Trophoblast cell (in vitro differentiated cells and primary cell): ENCODE data around the gene BCAN.

ENCODE experiments used
- DNase-seq, 2 donors: peaks; one replicate each; pipeline ENCODE4 v3.0.0-alpha.2; 2016
- H2AFZ ChIP-seq: 2 replicates; pipeline ENCODE4 v1.6.1; 2013; ENCODE audit warnings: low read length, moderate library complexity, mild to moderate bottlenecking; ENCODE audit not compliant: insufficient read depth, poor library complexity
- H2AK5ac ChIP-seq: 2 replicates; pipeline ENCODE4 v1.6.1; 2013; ENCODE audit warnings: mild to moderate bottlenecking, low read length
- H2BK120ac ChIP-seq: 2 replicates; pipeline ENCODE4 v1.6.1; 2013; ENCODE audit warnings: low read length, mild to moderate bottlenecking, moderate library complexity; ENCODE audit not compliant: insufficient read depth, poor library complexity
- H2BK12ac ChIP-seq: 2 replicates; pipeline ENCODE4 v1.6.1; 2013; ENCODE audit warnings: mild to moderate bottlenecking, low read length, moderate library complexity
- H2BK5ac ChIP-seq: 2 replicates; pipeline ENCODE4 v1.6.1; 2013; ENCODE audit warnings: low read length, low read depth, moderate library complexity, mild to moderate bottlenecking; ENCODE audit not compliant: poor library complexity
- H3K14ac ChIP-seq: 2 replicates; pipeline ENCODE4 v1.6.1; 2013; ENCODE audit warnings: mild to moderate bottlenecking, low read length
- H3K18ac ChIP-seq: 2 replicates; pipeline ENCODE4 v1.6.1; 2013; ENCODE audit warnings: mild to moderate bottlenecking, low read length
- H3K23ac ChIP-seq: 2 replicates; pipeline ENCODE4 v1.6.1; 2013; ENCODE audit warnings: low read length
- H3K27ac ChIP-seq: 2 replicates; pipeline ENCODE4 v1.5.1; 2013; ENCODE audit warnings: low read depth, mild to moderate bottlenecking, inconsistent platforms, low read length, moderate library complexity
- H3K27me3 ChIP-seq: 2 replicates; pipeline ENCODE4 v1.6.1; 2013; ENCODE audit warnings: inconsistent platforms, mild to moderate bottlenecking, low read length, moderate library complexity; ENCODE audit not compliant: insufficient read depth
- H3K36me3 ChIP-seq, 2 experiments: 1 replicate in 1 of 2; 2 replicates in 1 of 2; pipeline ENCODE4 v1.6.1; 2013; ENCODE audit warnings: low read length in 2 of 2, mild to moderate bottlenecking in 2 of 2, moderate library complexity in 1 of 2; ENCODE audit not compliant: insufficient read depth in 2 of 2, control insufficient read depth in 1 of 2
- H3K4ac ChIP-seq: 2 replicates; pipeline ENCODE4 v1.6.1; 2013; ENCODE audit warnings: low read depth, mild to moderate bottlenecking, low read length, moderate library complexity
- H3K4me1 ChIP-seq, 2 experiments: 1 replicate in 1 of 2; 2 replicates in 1 of 2; pipeline ENCODE4 v1.6.1; 2013; ENCODE audit warnings: low read length in 2 of 2, mild to moderate bottlenecking in 2 of 2, moderate library complexity in 1 of 2; ENCODE audit not compliant: insufficient read depth in 2 of 2, control insufficient read depth in 1 of 2
- H3K4me2 ChIP-seq: 2 replicates; pipeline ENCODE4 v1.6.1; 2013; ENCODE audit warnings: inconsistent platforms, mild to moderate bottlenecking, low read length, moderate library complexity
- H3K4me3 ChIP-seq: 2 replicates; pipeline ENCODE4 v1.5.1; 2013; ENCODE audit warnings: mild to moderate bottlenecking, low read depth, low read length, inconsistent platforms
- H3K79me1 ChIP-seq: one replicate; pipeline ENCODE4 v1.6.1; 2013; ENCODE audit warnings: low read length
- H3K79me2 ChIP-seq: 2 replicates; pipeline ENCODE4 v1.6.1; 2013; ENCODE audit warnings: low read length, mild to moderate bottlenecking; ENCODE audit not compliant: control insufficient read depth, insufficient read depth, poor library complexity
- H3K9ac ChIP-seq: 2 replicates; pipeline ENCODE4 v1.6.1; 2013; ENCODE audit warnings: mild to moderate bottlenecking, low read length
- H3K9me3 ChIP-seq: 2 replicates; pipeline ENCODE4 v1.6.1; 2013; ENCODE audit warnings: low read depth, mild to moderate bottlenecking, control low read depth, inconsistent platforms, low read length; ENCODE audit not compliant: insufficient read depth
- H4K12ac ChIP-seq: 2 replicates; pipeline ENCODE4 v1.6.1; 2013; ENCODE audit warnings: low read depth, mild to moderate bottlenecking, low read length, moderate library complexity
- H4K8ac ChIP-seq: 2 replicates; pipeline ENCODE4 v1.6.1; 2013; ENCODE audit warnings: low read depth, mild to moderate bottlenecking, low read length, moderate library complexity
- H4K91ac ChIP-seq: one replicate; pipeline ENCODE4 v1.6.1; 2013; ENCODE audit warnings: low read depth, mild to moderate bottlenecking, low read length, moderate library complexity
- WGBS: extraction: QIAGEN DNeasy Blood & Tissue Kit; methylation state at CpG from one replicate; pipeline ENCODE4 v1.1.7; 2013; ENCODE audit warnings: missing lambda C conversion rate; ENCODE audit not compliant: insufficient read length, insufficient coverage; ENCODE audit errors: extremely low coverage; 5-methylcytosine and 5-hydroxymethylcytosine counted together

BCAN gene

DNA sequence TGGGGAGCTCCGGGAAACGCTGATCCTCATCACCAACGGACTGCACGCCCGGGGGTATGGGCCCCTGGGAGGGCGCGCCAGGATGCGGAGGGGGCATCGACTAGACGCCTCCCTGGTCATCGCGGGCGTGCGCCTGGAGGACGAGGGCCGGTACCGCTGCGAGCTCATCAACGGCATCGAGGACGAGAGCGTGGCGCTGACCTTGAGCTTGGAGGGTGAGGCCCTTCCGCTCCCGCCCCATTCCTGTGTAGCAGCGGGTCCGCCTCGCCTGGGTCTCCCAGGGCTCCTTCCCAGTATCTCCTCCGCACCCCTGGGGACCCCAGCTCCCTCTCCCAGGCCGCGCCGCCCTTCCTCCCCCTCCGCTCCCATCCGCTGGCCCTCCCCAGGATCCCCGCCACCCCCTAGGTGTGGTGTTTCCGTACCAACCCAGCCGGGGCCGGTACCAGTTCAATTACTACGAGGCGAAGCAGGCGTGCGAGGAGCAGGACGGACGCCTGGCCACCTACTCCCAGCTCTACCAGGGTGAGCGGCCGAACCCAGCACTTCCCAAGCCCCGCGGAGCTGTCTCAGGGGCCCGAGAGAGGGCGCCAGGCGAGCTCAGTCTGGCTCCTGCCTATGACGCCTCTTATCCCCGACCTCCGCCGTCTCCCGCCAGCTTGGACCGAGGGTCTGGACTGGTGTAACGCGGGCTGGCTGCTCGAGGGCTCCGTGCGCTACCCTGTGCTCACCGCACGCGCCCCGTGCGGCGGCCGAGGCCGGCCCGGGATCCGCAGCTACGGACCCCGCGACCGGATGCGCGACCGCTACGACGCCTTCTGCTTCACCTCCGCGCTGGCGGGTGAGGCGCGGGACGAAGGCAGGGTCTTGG is 17.7 kb upstream of the BCAN start:
- peak overlapping the region; percentile 60 for H3K4me2 ChIP-seq
- H4K8ac ChIP-seq = no peak overlapping the region
- no peak overlapping the region for H3K18ac ChIP-seq
- H3K9me3 ChIP-seq = peaks cover 5% of the 10 kb centered on the region
- no CpG with 5 or more reads among the region's 87 CpGs for WGBS
- H2BK12ac ChIP-seq = no peak overlapping the region
- H3K4ac ChIP-seq = no peak overlapping the region
- no peaks in the 10 kb centered on the region for H3K79me2 ChIP-seq
- peaks cover 4 to 5% of the 10 kb centered on the region in 2 experiments for H3K4me1 ChIP-seq
- H3K36me3 ChIP-seq = no peaks in the 10 kb centered on the region
- peak; percentile 35 to 53 for DNase-seq
- H3K4me3 ChIP-seq = peak overlapping the region; percentile 37
- H4K12ac ChIP-seq = no peak overlapping the region
- H2AK5ac ChIP-seq = no peak overlapping the region
- H3K23ac ChIP-seq = no peak overlapping the region
- H3K27ac ChIP-seq = no peak overlapping the region
- H4K91ac ChIP-seq = no peak overlapping the region
- no peaks in the 10 kb centered on the region for H3K79me1 ChIP-seq
- H2AFZ ChIP-seq = no peak overlapping the region
- no peak overlapping the region for H2BK5ac ChIP-seq
- H3K9ac ChIP-seq = no peak overlapping the region
- no peak overlapping the region for H3K14ac ChIP-seq
- H3K27me3 ChIP-seq = peaks cover 30% of the 10 kb centered on the region
- H2BK120ac ChIP-seq = no peak overlapping the region

DNA sequence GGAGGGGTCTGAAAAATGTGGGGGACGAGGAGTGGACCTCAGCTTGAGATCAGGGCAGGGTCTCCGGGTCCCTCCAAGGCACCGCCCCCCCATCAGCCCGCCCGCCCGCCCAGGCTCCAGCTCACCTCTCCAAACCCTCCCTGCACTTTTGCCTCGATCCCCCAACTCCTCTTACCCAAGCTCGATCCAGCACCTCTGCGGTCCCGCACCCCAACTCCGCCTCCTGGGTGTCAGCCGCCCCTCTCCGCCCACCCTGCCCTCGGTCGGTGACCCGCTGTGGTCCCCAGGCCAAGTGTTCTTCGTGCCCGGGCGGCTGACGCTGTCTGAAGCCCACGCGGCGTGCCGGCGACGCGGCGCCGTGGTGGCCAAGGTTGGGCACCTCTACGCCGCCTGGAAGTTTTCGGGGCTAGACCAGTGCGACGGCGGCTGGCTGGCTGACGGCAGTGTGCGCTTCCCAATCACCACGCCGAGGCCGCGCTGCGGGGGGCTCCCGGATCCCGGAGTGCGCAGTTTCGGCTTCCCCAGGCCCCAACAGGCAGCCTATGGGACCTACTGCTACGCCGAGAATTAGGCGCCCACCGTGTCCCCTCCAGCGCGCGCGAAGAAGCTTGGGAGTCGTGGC is 17.0 kb upstream of the BCAN start:
- Histone ChIP-seq H3K27me3 (peaks cover 30% of the 10 kb centered on the region), H4K91ac (no peak overlapping the region), H3K4me2 (peak overlapping the region; percentile 60), H3K14ac (no peak overlapping the region), H3K79me1 (no peaks in the 10 kb centered on the region), H3K79me2 (no peaks in the 10 kb centered on the region), H3K4ac (no peak overlapping the region), H4K8ac (no peak overlapping the region), H3K36me3 (no peaks in the 10 kb centered on the region), H2AFZ (no peak overlapping the region), H3K27ac (no peak overlapping the region), H2BK12ac (no peak overlapping the region), H3K9ac (no peak overlapping the region), H2BK5ac (no peak overlapping the region), H3K18ac (no peak overlapping the region), H3K23ac (no peak overlapping the region), H4K12ac (no peak overlapping the region), H2AK5ac (no peak overlapping the region), H3K4me1 (peaks cover 4 to 5% of the 10 kb centered on the region in 2 experiments), H2BK120ac (no peak overlapping the region), H3K4me3 (peak overlapping the region; percentile 37), H3K9me3 (peaks cover 5% of the 10 kb centered on the region)
- no peak for DNase-seq
- WGBS = no CpG with 5 or more reads among the region's 55 CpGs

DNA sequence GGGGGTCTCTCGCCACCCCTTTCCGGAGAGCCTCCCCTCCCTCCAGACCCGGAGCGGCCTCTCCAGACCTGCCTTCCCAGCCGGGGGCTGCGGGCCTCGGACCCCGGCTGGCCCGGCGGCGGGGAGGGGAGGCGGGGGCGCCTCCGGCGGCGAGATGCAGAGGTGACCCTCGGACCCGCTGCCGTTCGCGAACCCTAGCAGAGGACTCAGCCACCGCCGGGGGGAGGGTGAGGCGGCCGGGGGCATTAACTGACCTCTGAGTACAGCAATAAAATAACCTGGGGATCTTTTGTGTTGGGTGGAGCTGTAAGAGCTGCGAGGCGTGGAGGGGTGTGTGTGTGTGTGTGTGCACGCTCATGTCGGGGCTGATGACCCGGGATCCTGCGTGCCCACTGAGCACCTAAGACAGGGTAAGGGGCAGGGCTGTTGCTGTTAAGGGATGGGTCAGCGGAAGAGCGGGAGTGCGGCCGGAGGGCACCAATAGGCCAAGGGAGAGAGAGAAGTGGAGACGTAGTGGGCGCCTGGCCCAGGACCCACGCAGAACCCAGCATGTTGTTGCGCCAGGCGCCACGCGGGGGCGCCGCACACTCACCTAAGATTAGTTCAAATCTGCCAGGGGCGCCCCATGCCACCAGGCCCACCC is 16.4 kb upstream of the BCAN start:
- Histone ChIP-seq H3K23ac (no peak overlapping the region), H2BK12ac (no peak overlapping the region)

DNA sequence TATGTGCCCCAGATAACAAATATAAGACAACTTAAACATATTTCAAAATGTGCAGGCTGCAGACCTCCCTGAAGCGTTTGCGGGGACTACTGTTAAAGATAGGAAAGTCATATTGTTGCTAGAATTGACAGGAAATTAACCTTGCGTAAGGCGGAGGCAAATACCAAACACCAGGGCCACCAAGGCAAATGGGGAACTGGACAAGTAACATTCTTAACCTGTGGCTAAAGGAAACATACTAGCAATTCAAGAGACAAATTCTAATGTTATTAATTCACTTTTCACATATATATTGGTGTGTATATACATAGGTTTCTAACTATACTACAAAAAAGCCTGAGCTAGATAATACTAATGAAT is 15.9 kb upstream of the BCAN start:
- no peak overlapping the region for H3K9ac ChIP-seq
- H2AK5ac ChIP-seq = no peak overlapping the region
- no peak overlapping the region for H3K4me2 ChIP-seq
- H4K91ac ChIP-seq = no peak overlapping the region
- H3K4me1 ChIP-seq = peaks cover 4 to 5% of the 10 kb centered on the region in 2 experiments
- peaks cover 30% of the 10 kb centered on the region for H3K27me3 ChIP-seq
- H3K14ac ChIP-seq = no peak overlapping the region
- no peak overlapping the region for H3K27ac ChIP-seq
- no peak overlapping the region for H3K4me3 ChIP-seq
- no peak overlapping the region for H2BK12ac ChIP-seq
- H4K8ac ChIP-seq = no peak overlapping the region
- H3K18ac ChIP-seq = no peak overlapping the region
- DNase-seq = peak; percentile 27 to 68
- peaks cover 5% of the 10 kb centered on the region for H3K9me3 ChIP-seq
- H3K4ac ChIP-seq = no peak overlapping the region
- H3K36me3 ChIP-seq = no peaks in the 10 kb centered on the region
- H3K23ac ChIP-seq = no peak overlapping the region
- H4K12ac ChIP-seq = no peak overlapping the region
- H2AFZ ChIP-seq = no peak overlapping the region
- no peaks in the 10 kb centered on the region for H3K79me2 ChIP-seq
- WGBS = no CpG with 5 or more reads among the region's 4 CpGs
- no peaks in the 10 kb centered on the region for H3K79me1 ChIP-seq
- no peak overlapping the region for H2BK120ac ChIP-seq
- no peak overlapping the region for H2BK5ac ChIP-seq

More for the DNA sequence above, 16.4 kb upstream of the BCAN start:
- DNase-seq = peak; percentile 43 to 69
- H3K9me3 ChIP-seq = peaks cover 5% of the 10 kb centered on the region
- H3K36me3 ChIP-seq = no peaks in the 10 kb centered on the region
- no peak overlapping the region for H3K27ac ChIP-seq
- no peak overlapping the region for H4K12ac ChIP-seq
- peak overlapping the region; percentile 51 for H3K4me2 ChIP-seq
- no peak overlapping the region for H4K91ac ChIP-seq
- H2BK120ac ChIP-seq = no peak overlapping the region
- H2AFZ ChIP-seq = no peak overlapping the region
- WGBS = no CpG with 5 or more reads among the region's 45 CpGs
- peaks cover 4 to 5% of the 10 kb centered on the region in 2 experiments for H3K4me1 ChIP-seq
- H3K79me2 ChIP-seq = no peaks in the 10 kb centered on the region
- peaks cover 30% of the 10 kb centered on the region for H3K27me3 ChIP-seq
- H3K14ac ChIP-seq = no peak overlapping the region
- H3K4me3 ChIP-seq = no peak overlapping the region
- H2AK5ac ChIP-seq = no peak overlapping the region
- no peaks in the 10 kb centered on the region for H3K79me1 ChIP-seq
- H3K9ac ChIP-seq = no peak overlapping the region
- H3K4ac ChIP-seq = no peak overlapping the region
- no peak overlapping the region for H3K18ac ChIP-seq
- H2BK5ac ChIP-seq = no peak overlapping the region
- no peak overlapping the region for H4K8ac ChIP-seq
